Esophagus (tissue), 2 donors: Measurements from ENCODE around the gene SCO2. TPM values are rescaled to one million over a fixed set of nuclear protein-coding genes. Genes with fewer than 3 reads are reported as not detected.

Experiments used
- H3K27ac ChIP-seq, 2 donors: one replicate each; pipeline ENCODE4 v1.5.1; 2013; ENCODE audit warnings: low read depth in 2 of 2, mild to moderate bottlenecking in 2 of 2, inconsistent platforms in 1 of 2, low read length in 1 of 2, moderate library complexity in 1 of 2
- H3K27me3 ChIP-seq, 2 donors: one replicate each; pipeline ENCODE4 v1.6.1; 2013; ENCODE audit warnings: low read length in 2 of 2, control low read depth in 1 of 2, mild to moderate bottlenecking in 1 of 2; ENCODE audit not compliant: insufficient read depth in 2 of 2, control insufficient read depth in 1 of 2
- H3K36me3 ChIP-seq, 2 donors: one replicate each; pipeline ENCODE4 v1.6.1; 2013; ENCODE audit warnings: low read length in 1 of 2; ENCODE audit not compliant: control insufficient read depth in 2 of 2, insufficient read depth in 2 of 2
- H3K4me1 ChIP-seq, 2 donors: one replicate each; pipeline ENCODE4 v1.6.1; 2013; ENCODE audit warnings: low read length in 1 of 2; ENCODE audit not compliant: control insufficient read depth in 2 of 2, insufficient read depth in 2 of 2
- H3K4me3 ChIP-seq, 2 donors: one replicate each; pipeline ENCODE4 v1.5.1; 2013; ENCODE audit warnings: low read length in 2 of 2, mild to moderate bottlenecking in 2 of 2, low read depth in 1 of 2, moderate library complexity in 1 of 2
- H3K9me3 ChIP-seq, 2 donors: one replicate each; pipeline ENCODE4 v1.6.1; 2013; ENCODE audit warnings: mild to moderate bottlenecking in 2 of 2, low read depth in 1 of 2, low read length in 1 of 2, moderate library complexity in 1 of 2; ENCODE audit not compliant: control insufficient read depth in 2 of 2, insufficient read depth in 1 of 2
- WGBS, 2 donors: extraction: QIAGEN DNeasy Blood & Tissue Kit; methylation state at CpG; one replicate each; pipeline ENCODE4 v1.1.7; 2013; 5-methylcytosine and 5-hydroxymethylcytosine counted together
- polyA plus RNA-seq, 2 donors: library from polyadenylated mRNA; stranded (reverse); fragments of 200-250 nt; gene quantifications; one replicate each; pipeline ENCODE4 v1.2.3, GENCODE V29; 2013
- donor health status: healthy with polysubstance abuse.
- donor health status: Bipolar disorder and iron deficiency.

The SCO2 gene
- polyA plus RNA-seq, 2 donors = 0.61 to 3.2 TPM

DNA sequence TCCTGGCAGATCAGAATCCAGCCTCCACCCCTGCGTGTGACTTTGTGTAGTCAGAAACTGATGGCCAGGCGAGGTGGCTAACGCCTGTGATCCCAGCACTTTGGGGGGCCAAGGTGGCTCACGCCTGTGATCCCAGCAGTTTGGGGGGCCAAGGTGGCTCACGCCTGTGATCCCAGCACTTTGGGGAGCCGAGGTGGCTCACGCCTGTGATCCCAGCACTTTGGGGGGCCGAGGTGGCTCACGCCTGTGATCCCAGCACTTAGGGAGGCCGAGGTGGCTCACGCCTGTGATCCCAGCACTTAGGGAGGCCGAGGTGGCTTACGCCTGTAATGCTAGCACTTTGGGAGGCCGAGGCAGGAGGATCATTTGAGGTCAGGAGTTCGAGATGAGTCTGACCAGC, 12.2 kb downstream of the SCO2 start:
- no peaks in the 10 kb centered on the region for H3K27me3 ChIP-seq
- H3K4me1 ChIP-seq = no peaks in the 10 kb centered on the region
- H3K9me3 ChIP-seq = no peaks in the 10 kb centered on the region
- H3K36me3 ChIP-seq = peaks cover 0 to 29% of the 10 kb centered on the region in 2 donors
- WGBS, 2 donors = 97 to 98% methylated on average over 15 of the region's 15 CpGs
- H3K4me3 ChIP-seq = no peak overlapping the region
- H3K27ac ChIP-seq = no peak overlapping the region

DNA sequence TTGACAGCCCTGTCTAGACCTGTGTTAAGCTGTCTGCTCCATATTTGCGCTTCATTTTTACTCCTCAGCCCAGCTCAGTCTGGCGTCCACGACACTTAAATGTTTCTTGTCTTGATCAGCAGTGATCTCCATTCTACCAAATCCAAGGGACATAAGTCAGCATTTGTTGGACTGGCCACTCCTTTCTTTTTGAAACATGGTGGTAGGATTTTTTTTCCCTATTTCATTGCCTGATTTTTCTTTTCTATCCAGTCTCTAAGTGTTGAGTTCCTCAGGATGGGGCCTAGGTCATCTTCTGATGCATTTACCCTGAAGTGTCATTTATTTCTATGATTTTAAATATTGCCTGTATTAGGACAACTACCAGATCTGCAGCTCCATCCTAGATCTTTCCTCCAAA, 16.5 kb downstream of the SCO2 start:
- H3K9me3 ChIP-seq = no peaks in the 10 kb centered on the region
- WGBS, 2 donors = 4 to 7% methylated on average over 3 of the region's 3 CpGs
- H3K4me3 ChIP-seq = peak overlapping the region; percentile 79 to 92
- no peaks in the 10 kb centered on the region for H3K27me3 ChIP-seq
- peak overlapping the region; percentile 96 to 100 for H3K27ac ChIP-seq
- H3K36me3 ChIP-seq = peaks cover 0 to 24% of the 10 kb centered on the region in 2 donors
- H3K4me1 ChIP-seq = peaks cover 10 to 28% of the 10 kb centered on the region in 2 donors

DNA sequence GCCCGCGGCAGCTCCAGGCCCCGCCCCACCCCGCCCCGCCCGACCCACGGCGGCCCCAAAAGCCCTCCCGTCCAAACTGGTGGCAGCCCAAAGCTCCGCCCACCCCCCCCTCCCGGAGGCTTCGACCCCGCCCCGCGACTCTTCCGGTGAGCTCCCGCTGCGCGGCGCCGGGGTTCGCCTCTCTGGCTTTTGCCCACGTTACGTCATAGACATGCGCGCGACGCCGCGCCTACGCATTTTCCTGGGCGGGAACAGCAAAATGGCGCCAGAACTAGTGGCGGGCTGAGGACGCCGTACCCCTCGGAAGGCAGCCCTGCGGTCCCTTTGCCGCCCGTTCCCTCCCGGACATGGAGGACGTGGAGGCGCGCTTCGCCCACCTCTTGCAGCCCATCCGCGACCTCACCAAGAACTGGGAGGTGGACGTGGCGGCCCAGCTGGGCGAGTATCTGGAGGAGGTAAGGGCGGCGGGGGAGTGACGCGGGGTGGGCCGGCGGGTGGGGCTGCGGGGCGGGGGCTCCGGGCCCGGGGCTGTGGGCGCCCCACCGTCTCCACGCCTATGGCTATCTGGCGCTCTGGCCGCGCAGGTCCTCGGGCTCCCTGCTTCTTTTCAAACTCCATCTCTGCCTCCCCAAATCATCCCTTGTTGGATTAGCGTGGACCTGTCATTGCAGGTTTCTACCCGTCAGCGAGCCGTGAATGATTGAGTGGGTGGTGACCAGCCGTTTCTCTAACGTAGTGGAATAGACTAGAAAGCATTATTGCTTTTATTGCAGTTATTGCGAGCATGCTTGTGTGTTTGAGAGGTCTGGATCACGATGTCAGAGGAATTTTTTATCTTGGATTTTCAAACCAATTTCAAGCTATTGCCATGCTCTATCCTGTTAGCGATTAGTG, 17.2 kb downstream of the SCO2 start, which contains the start of gene NCAPH2:
NCAPH2 (plus strand) TSS at position 234 of the 894 bp plus-strand sequence; CDS start at position 348, 114 bp downstream.
- Histone ChIP-seq H3K27me3 (no peaks in the 10 kb centered on the region), H3K27ac (peak within 1 kb of the TSS; percentile 96 to 100), H3K9me3 (no peaks in the 10 kb centered on the region), H3K4me1 (peaks cover 10 to 28% of the 10 kb centered on the region in 2 donors), H3K4me3 (peak within 1 kb of the TSS; percentile 79 to 92), H3K36me3 (peaks cover 0 to 26% of the 10 kb centered on the region in 2 donors)
- 1% methylated on average over 51 to 75 of the region's 76 CpGs for WGBS, 2 donors

DNA sequence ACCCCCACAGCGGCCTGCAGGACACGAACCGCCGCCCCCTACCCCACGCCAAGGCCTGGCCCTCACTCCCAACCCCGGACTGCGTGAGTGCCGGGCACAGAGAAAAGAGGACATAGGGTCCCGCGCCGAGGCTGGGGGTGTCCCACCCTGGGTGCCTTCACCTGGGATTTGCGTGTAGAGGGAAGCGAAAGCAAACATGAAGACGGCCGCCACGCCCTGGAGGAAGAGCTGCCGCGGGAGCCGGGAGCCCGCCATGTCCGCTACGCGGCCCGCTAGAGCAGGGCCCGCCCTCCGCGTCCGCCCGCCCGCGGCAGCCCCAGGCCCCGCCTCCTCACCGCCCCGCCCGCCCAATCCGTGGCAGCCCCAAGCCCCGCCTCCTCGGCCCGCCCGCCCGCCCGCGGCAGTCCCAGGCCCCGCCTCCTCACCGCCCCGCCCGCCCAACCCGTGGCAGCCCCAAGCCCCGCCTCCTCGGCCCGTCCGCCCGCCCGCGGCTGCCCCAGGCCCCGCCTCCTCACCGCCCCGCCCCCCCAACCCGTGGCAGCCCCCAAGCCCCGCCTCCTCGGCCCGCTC, 17.9 kb downstream of the SCO2 start, which contains the start of gene LMF2:
LMF2 (minus strand) TSS at position 282 of the 570 bp plus-strand sequence; CDS start at position 255, 27 bp downstream.
- peaks cover 0 to 32% of the 10 kb centered on the region in 2 donors for H3K36me3 ChIP-seq
- H3K4me3 ChIP-seq = peak within 1 kb of the TSS; percentile 79 to 92
- peaks cover 10 to 28% of the 10 kb centered on the region in 2 donors for H3K4me1 ChIP-seq
- H3K27ac ChIP-seq = peak within 1 kb of the TSS; percentile 96 to 100
- no peaks in the 10 kb centered on the region for H3K27me3 ChIP-seq
- H3K9me3 ChIP-seq = no peaks in the 10 kb centered on the region
- 0 to 1% methylated on average over 37 to 60 of the region's 62 CpGs for WGBS, 2 donors

DNA sequence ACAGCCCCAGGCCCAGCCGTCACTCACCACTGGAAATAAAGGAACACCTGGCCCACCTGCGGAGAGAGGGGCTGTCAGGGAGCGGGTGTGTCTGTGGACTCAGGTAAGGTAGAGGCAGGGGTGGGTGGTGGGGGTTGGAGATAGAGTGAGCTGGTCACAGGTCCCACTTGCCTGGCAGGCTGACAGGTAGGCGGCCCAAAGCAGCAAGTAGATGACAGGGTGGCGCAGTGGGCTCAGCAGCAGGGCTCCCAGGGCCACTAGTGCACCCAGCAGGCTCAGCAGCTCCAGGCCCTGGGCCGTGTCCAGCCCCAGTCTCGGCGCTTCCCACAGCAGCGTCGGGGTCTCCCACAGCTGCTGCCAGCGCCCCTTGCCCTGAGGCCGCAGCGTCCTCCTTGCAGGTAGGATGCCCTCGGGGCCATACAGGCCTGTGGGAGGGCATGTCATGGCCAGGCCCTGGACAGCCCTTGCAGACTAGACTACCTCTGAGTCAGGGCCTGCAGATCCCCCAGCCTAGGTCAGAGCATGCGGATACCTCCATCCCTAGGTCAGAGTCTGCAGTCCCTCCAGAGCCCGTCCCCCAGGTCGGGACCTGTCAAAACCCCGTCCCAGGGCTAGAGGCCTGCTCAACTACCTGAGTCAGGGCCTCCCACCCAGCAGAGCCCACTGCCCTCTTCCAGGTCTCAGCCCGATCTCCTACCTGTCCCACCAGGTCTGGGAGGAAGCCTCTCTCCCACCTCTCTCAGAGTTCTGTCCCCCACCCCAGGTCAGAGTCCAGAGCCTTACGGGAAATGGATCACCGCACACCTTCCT, 18.6 kb downstream of the SCO2 start:
- Histone ChIP-seq H3K36me3 (peaks cover 0 to 31% of the 10 kb centered on the region in 2 donors), H3K27me3 (no peaks in the 10 kb centered on the region), H3K4me1 (peaks cover 10 to 28% of the 10 kb centered on the region in 2 donors), H3K4me3 (peak overlapping the region; percentile 66 to 70), H3K9me3 (no peaks in the 10 kb centered on the region), H3K27ac (peak overlapping the region; percentile 82 to 89)
- WGBS, 2 donors = 22 to 34% methylated on average over 21 of the region's 21 CpGs

DNA sequence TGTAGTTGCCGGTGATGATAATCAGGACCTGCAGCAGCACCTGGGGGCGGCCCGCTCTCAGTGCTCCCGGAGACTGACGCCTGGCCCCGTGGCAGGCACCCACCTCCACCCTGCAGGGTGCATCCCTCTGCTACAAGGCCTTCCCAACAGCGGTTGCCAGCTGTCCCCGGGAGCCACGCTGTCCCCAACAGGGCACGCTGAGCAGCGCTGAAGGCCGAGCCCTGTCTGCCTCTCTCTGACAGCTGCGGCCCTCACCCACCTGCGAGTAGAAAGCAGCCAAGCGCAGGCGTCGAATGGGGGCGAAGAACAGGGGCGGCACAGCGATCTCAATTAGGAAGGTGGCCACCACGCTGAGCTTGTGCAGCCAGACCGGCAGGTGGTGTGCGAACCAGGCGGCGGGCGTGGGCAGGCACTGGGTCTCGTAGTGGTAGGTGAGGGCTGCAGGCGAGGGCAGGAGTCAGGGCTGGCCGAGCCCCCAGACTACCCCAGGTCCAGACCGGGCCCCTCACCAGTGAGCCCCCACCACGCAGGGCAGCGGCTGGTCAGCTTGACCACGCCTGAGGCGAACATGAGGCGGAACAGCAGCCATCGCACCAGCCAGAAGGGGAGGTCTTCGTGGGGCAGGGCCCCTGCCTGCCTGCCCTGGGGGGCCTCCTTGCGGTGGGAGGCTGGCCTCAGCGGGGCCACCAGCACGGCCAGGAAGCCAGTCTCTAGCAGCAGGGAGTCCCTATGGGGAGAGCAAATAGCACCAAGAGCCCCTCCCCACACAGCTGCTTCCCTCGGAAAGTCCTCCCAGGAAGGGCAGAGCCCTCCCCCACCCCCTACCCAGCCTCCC, 19.4 kb downstream of the SCO2 start:
- Histone ChIP-seq H3K4me1 (peaks cover 10 to 28% of the 10 kb centered on the region in 2 donors), H3K9me3 (no peaks in the 10 kb centered on the region), H3K27ac (no peak overlapping the region), H3K36me3 (peaks cover 0 to 30% of the 10 kb centered on the region in 2 donors), H3K27me3 (no peaks in the 10 kb centered on the region), H3K4me3 (peak overlapping the region in 1 of 2 donors; percentile 70)
- 83 to 89% methylated on average over 41 of the region's 41 CpGs for WGBS, 2 donors

DNA sequence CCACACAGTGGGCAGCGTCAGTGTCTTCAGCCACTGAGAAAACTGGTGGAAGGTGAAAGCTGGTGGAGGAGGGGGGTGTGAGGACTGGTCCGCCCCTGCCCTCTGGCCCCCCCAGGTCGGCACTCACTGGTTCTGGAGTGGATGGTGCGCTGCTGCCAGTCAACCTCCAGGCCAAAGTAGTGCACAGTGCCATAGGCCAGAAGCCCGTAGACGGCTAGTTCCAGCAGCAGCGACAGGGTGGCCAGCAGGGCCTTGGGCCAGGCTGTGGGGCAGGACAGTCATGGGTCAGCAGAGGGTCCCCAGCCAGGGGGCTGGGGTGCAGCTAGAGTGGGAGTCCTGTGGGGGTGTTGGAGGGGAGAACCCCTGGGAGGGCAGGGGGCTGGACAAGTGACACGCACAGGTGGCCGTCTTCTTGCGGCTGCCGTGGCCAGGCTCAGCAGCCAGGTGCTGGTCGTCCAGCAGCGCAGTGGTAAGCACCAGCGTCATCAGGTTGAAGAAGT, 20.1 kb downstream of the SCO2 start:
- no peaks in the 10 kb centered on the region for H3K27me3 ChIP-seq
- H3K4me3 ChIP-seq = no peak overlapping the region
- no peaks in the 10 kb centered on the region for H3K9me3 ChIP-seq
- H3K4me1 ChIP-seq = peaks cover 10 to 28% of the 10 kb centered on the region in 2 donors
- WGBS, 2 donors = 83 to 90% methylated on average over 14 of the region's 14 CpGs
- peaks cover 0 to 30% of the 10 kb centered on the region in 2 donors for H3K36me3 ChIP-seq
- H3K27ac ChIP-seq = no peak overlapping the region

DNA sequence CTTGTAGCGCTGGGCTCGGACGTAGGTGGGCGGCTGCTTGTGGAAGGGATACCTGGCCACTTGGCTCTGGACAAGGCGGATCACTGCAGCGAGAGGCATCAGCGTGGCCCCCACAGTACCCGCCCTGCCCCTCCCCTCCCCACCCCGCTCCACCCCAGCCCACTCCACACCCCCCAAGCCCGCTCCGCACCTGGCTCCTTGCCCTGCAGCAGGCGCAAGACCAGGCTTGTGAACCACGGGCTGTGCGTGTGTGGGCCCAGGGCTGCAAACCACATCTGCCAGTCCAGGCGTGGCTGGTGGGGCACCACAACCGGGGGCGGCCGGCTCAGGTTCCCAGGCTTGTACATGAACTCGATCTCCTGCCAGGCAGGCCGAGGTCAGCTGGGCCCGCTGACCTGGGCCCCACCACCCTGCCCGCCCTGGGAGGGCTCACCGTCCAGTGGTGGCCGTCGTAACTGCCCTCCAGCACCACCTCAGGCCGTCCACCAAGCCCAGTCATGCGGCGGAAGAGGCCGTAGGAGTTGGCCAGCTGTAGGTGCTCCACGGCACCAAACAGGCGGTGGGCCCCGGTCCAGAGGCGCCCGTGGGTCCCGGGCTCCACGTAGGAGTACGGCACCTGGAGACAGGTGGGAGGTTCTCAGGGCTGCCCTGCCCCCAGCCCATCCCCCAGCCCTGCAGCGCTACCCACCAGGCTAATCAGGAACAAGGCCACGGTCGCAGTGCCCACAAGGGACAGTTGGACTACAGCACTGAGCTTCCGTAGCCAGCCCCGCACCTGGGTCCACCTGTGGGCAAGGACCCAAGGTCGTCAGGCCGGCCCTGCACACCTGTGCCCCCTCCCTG, 20.8 kb downstream of the SCO2 start:
- no peaks in the 10 kb centered on the region for H3K9me3 ChIP-seq
- no peaks in the 10 kb centered on the region for H3K27me3 ChIP-seq
- no peak overlapping the region for H3K4me3 ChIP-seq
- H3K4me1 ChIP-seq = peaks cover 10 to 28% of the 10 kb centered on the region in 2 donors
- WGBS, 2 donors = 63 to 64% methylated on average over 35 to 44 of the region's 44 CpGs
- peak overlapping the region in 1 of 2 donors; percentile 44 for H3K27ac ChIP-seq
- H3K36me3 ChIP-seq = peaks cover 0 to 30% of the 10 kb centered on the region in 2 donors
